Renal pelvis (tissue), 12 donors: ENCODE measurements around the gene RANBP6. TPM values are rescaled to one million over a fixed set of nuclear protein-coding genes. Genes with fewer than 3 reads are reported as not detected.
A peak's percentile ranks its signal among the peaks of the same experiment; 100 is the strongest.
"Not testable (repeated sequence)": the region's sequence is repeated elsewhere in the genome, so short reads cannot be mapped to it uniquely, and the experiment has no call there.

Experiments
- DNase-seq: peaks from one replicate; pipeline ENCODE4 v3.0.0-alpha.2; 2013
- long read RNA-seq, 16 experiments: transcript quantifications; one replicate each; lab custom pipeline, GENCODE V29; 2026
- polyA plus RNA-seq, 3 donors: library from polyadenylated mRNA; unstranded; fragments of 120-200 nt; gene quantifications; one replicate each; pipeline ENCODE4 v1.2.1, GENCODE V29; 2013; ENCODE audit not compliant: insufficient read length in 3 of 3

RANBP6 gene
- 10 to 100 TPM; 27.4 to 32.9 (median 31.1) TPM for polyA plus RNA-seq
- long read RNA-seq, donor 1, full-length matches to known transcripts, result 22 of 22 reads
- long read RNA-seq, donor 1, partial matches to known transcripts, result 0 of 22 reads
- long read RNA-seq, donor 1, other reads (novel, unspliced or antisense), result 0 of 22 reads
- long read RNA-seq, donor 2, full-length matches to known transcripts, result 31 of 31 reads
- long read RNA-seq, donor 2, partial matches to known transcripts, result 0 of 31 reads
- long read RNA-seq, donor 2, other reads (novel, unspliced or antisense), result 0 of 31 reads
- long read RNA-seq, donor 3, full-length matches to known transcripts, result 27 of 27 reads
- long read RNA-seq, donor 3, partial matches to known transcripts, result 0 of 27 reads
- long read RNA-seq, donor 3, other reads (novel, unspliced or antisense), result 0 of 27 reads
- long read RNA-seq, donor 4, full-length matches to known transcripts, result 25 of 25 reads
- long read RNA-seq, donor 4, partial matches to known transcripts, result 0 of 25 reads
- long read RNA-seq, donor 4, other reads (novel, unspliced or antisense), result 0 of 25 reads
- long read RNA-seq, donor 5, full-length matches to known transcripts, result 18 of 18 reads
- long read RNA-seq, donor 5, partial matches to known transcripts, result 0 of 18 reads
- long read RNA-seq, donor 5, other reads (novel, unspliced or antisense), result 0 of 18 reads
- long read RNA-seq, donor 6, full-length matches to known transcripts, result 19 of 19 reads
- long read RNA-seq, donor 6, partial matches to known transcripts, result 0 of 19 reads
- long read RNA-seq, donor 6, other reads (novel, unspliced or antisense), result 0 of 19 reads
- long read RNA-seq, donor 7, full-length matches to known transcripts, result 39 of 39 reads
- long read RNA-seq, donor 7, partial matches to known transcripts, result 0 of 39 reads
- long read RNA-seq, donor 7, other reads (novel, unspliced or antisense), result 0 of 39 reads
- long read RNA-seq, donor 8, full-length matches to known transcripts, result 13 of 13 reads
- long read RNA-seq, donor 8, partial matches to known transcripts, result 0 of 13 reads
- long read RNA-seq, donor 8, other reads (novel, unspliced or antisense), result 0 of 13 reads
- long read RNA-seq, donor 9, full-length matches to known transcripts, result 25 of 25 reads
- long read RNA-seq, donor 9, partial matches to known transcripts, result 0 of 25 reads
- long read RNA-seq, donor 9, other reads (novel, unspliced or antisense), result 0 of 25 reads
- long read RNA-seq, donor 10, full-length matches to known transcripts, result 40 of 40 reads
- long read RNA-seq, donor 10, partial matches to known transcripts, result 0 of 40 reads
- long read RNA-seq, donor 10, other reads (novel, unspliced or antisense), result 0 of 40 reads
- long read RNA-seq, donor 11, full-length matches to known transcripts, result 15 of 15 reads
- long read RNA-seq, donor 11, partial matches to known transcripts, result 0 of 15 reads
- long read RNA-seq, donor 11, other reads (novel, unspliced or antisense), result 0 of 15 reads
- long read RNA-seq, donor 12, full-length matches to known transcripts, result 28 of 28 reads
- long read RNA-seq, donor 12, partial matches to known transcripts, result 0 of 28 reads
- long read RNA-seq, donor 12, other reads (novel, unspliced or antisense), result 0 of 28 reads
- long read RNA-seq, donor 13, full-length matches to known transcripts, result 18 of 18 reads
- long read RNA-seq, donor 13, partial matches to known transcripts, result 0 of 18 reads
- long read RNA-seq, donor 13, other reads (novel, unspliced or antisense), result 0 of 18 reads
- long read RNA-seq, donor 14, result 0 reads
- long read RNA-seq, donor 15, full-length matches to known transcripts, result 18 of 18 reads
- long read RNA-seq, donor 15, partial matches to known transcripts, result 0 of 18 reads
- long read RNA-seq, donor 15, other reads (novel, unspliced or antisense), result 0 of 18 reads
- long read RNA-seq, donor 16, full-length matches to known transcripts, result 24 of 24 reads
- long read RNA-seq, donor 16, partial matches to known transcripts, result 0 of 24 reads
- long read RNA-seq, donor 16, other reads (novel, unspliced or antisense), result 0 of 24 reads

GRCh38 chr9:6015278-6016157 is at the start of gene RANBP6:
TSS of gene RANBP6 (minus strand) at chr9:6015624. CDS start at chr9:6015607, 17 bp downstream.
- peak; percentile 90 for DNase-seq

GRCh38 chr9:6063146-6063545 is 47.7 kb upstream of the RANBP6 start:
- not testable (repeated sequence) for DNase-seq

DNA sequence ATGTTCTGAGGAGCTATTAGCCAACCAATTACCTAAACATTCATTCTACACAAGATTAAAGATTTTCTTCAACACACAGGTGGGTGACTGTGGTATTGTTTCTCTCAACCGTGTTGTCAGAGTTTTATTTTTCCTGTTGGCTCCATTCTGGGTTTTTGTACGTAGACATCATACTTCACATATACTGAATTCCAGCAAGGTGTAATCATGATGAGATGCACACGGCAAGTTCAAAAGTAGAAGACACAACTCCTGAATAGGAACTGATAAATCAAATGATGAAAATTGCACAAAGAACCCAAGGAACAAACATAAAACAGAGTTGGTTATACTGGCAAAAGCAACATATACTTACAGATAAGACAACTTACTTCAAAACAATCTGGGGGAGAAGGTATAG is 40.2 kb upstream of the RANBP6 start:
- DNase-seq, result no peak

GRCh38 chr9:6055216-6055615 is 39.8 kb upstream of the RANBP6 start:
- peak; percentile 68 for DNase-seq

DNA sequence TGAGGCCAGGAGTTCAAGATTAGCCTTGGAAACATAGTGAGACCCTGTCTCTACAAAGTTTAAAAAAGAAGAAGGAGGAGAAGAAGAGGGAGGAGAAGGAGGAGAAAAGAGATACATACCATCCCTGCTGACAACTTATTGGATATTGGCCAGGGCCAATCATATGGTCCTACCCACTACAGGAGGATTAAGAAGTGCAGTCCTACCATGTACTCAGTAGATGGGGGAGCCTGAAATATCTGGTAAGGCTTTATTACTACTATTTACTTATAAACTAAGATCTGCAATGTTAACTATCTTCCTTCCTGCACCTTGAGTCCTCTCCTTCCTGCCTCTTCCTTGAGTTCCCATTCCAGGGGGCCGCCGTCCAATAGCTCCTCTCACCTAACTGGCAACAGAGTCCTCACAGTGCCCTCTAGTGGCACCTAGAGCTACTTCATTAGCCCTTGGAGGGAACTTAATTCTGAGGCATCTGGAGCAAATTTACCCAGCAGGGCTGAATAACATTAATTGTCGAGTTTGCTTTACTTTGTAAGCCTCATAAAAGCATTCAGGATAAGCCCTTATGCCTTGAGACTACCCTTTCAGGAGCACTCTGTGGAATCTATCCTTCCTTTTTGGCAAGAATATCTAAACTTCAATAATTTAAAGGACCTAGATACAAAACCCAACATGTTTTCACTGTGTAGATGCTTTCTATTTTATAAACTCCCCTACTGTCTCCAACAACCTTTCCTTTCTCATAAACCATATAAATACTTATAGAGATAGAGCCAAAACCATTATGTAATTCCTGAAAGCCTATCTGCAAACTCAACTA is 39.1 kb upstream of the RANBP6 start:
- DNase-seq, result peak; percentile 71

GRCh38 chr9:6052293-6052919 is 37.0 kb upstream of the RANBP6 start:
- no peak for DNase-seq

- no peak for DNase-seq
These were observed 36.1 kb upstream of the RANBP6 start for GRCh38 chr9:6051511-6051950.

- no peak for DNase-seq
These were observed 34.4 kb upstream of the RANBP6 start for GRCh38 chr9:6049798-6050197.

DNA sequence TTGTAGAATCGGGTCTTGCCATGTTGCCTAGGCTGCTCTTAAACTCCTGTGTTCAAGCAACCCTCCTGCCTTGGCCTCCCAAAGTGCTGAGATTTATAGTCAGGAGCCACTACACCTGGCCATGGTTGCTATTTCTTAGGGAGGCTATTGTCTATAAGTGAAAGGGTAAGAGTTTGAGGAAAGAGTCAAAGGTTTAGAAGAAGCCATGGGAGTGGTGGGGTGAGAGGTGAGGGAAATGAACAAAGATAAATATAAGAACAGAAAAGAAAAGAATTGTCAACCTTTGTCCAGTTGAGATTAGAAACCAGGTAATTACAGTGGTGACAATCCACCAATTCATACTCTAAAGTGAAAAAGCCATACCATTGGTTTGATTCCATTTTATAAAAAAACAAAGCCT is 32.6 kb upstream of the RANBP6 start:
- DNase-seq, result no peak

DNA sequence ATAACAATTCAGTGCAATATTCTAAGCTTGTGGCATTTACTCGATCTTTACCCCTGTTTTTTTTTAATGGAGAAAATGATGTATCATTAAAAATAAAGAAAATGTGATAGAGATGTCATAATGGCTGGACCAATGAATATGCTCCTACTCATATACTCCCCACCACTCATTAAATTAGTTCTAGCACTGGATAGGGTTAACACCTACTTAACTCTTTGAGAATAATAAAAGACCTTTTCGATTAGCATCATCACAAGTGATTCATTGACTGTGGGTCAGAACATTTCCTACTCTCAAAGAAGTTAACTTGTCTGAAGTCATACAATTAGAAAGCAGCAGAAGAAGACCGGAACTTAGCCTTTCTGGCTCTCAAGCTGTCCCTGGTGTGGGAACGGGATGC is 31.6 kb upstream of the RANBP6 start:
- DNase-seq, result no peak

DNA sequence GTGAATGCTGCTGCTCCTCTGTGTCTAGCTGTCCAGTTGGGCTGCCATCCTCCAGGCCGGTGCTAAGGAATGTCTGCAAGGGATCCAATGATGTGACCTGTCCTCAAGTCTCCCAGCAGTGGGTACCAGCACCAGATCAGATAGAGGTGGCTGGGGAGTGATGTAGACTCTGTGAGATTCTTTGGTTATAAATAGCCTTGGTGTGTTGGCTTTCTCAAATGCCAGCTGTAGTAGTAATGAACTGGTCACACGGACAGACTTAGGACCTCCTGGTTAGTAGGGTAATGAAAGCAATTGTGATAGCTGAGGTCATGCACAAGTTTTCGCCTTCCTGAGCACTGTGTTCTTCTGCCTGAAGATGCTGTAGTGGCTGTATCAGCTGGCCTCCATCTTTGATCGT is 29.9 kb upstream of the RANBP6 start:
- no peak for DNase-seq

DNA sequence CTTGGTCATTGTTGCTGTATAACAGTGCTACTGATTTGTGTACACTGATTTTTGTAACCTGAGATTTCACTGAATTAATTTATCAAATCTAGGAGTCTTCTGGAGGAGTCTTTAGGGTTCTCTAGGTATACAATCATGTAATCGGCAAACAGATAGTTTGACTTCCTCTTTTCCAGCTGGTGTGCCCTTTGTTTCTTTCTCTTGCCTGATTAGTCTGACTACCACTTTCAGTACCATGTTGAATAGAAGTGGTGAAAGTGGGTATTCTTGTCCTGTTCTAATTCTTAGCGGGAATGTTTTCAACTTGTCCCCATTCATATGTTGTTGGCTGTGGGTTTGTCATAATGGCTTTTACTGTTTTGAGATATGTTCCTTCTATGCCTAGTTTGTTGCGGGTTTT is 24.7 kb upstream of the RANBP6 start:
- no peak for DNase-seq

DNA sequence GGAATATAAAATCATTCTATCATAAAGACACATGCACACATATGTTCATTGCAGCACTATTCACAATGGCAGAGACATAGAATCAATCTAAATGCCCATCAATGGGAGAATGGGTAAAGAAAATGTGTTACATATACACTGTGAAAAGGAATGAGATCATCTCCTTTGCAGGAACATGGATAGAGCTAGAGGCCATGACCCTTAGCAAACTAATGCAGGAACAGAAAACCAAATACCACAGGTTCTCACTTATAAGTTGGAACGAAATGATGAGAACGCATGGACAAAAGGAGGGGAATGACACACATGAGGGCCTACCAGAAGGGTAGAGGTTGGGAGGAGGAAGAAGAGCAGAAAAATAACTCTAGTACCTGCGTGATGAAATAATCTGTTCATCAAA is 21.0 kb upstream of the RANBP6 start:
- DNase-seq, result no peak

GRCh38 chr9:6034954-6035353 is 19.5 kb upstream of the RANBP6 start:
- no peak for DNase-seq

GRCh38 chr9:6029604-6030274 is 14.3 kb upstream of the RANBP6 start:
- DNase-seq, result no peak

GRCh38 chr9:6024035-6024554 is 8.7 kb upstream of the RANBP6 start:
- DNase-seq, result no peak

- not testable (repeated sequence) for DNase-seq
These were observed 1.6 kb upstream of the RANBP6 start for GRCh38 chr9:6016975-6017374.
